HL-60 (cell line): Measurements from ENCODE around the gene NRN1L.

Experiments
- DNase-seq, 2 experiments: peaks; one replicate each; pipeline ENCODE4 v3.0.0-alpha.2; 2010 to 2020; ENCODE audit warnings: low read depth in 1 of 2, low spot score in 1 of 2
- H3K27ac ChIP-seq: fragments of 250-450 bp; sonication (Bioruptor Pico); replicated peaks from 2 replicates; pipeline ENCODE4 v1.5.1; 2020; ENCODE audit warnings: mild to moderate bottlenecking, moderate library complexity
- H3K27me3 ChIP-seq: fragments of 250-450 bp; sonication (Bioruptor Pico); 2 replicates; pipeline ENCODE4 v1.5.1; 2021; ENCODE audit warnings: mild to moderate bottlenecking, moderate library complexity; ENCODE audit not compliant: insufficient read depth, poor library complexity, severe bottlenecking
- H3K4me3 ChIP-seq: replicated peaks from 2 replicates; pipeline ENCODE4 v1.5.1; 2011; ENCODE audit warnings: mild to moderate bottlenecking, control low read depth, low read length; ENCODE audit not compliant: insufficient read depth
- CTCF ChIP-seq: IDR thresholded peaks from one replicate; pipeline ENCODE4 v1.5.1; 2011; ENCODE audit warnings: low read length, control low read depth, inconsistent platforms; ENCODE audit not compliant: insufficient read depth
- GABPA ChIP-seq: IDR thresholded peaks from 2 replicates; pipeline ENCODE4 v1.6.1; 2012; ENCODE audit warnings: low read depth
- POLR2AphosphoS5 ChIP-seq: IDR thresholded peaks from 2 replicates; pipeline ENCODE4 v1.6.1; 2012; ENCODE audit warnings: low read depth
- REST ChIP-seq: IDR thresholded peaks from 2 replicates; pipeline ENCODE4 v1.6.1; 2012; ENCODE audit warnings: low read depth; ENCODE audit not compliant: insufficient replicate concordance
- SPI1 ChIP-seq: IDR thresholded peaks from 2 replicates; pipeline ENCODE4 v1.6.1; 2012; ENCODE audit warnings: low read depth, mild to moderate bottlenecking, borderline replicate concordance

NRN1L gene

GRCh38 chr16:67855789-67856188, 28.9 kb upstream of the NRN1L start:
- Histone ChIP-seq H3K27me3 (no peaks in the 10 kb centered on the region), H3K4me3 (no peak overlapping the region), H3K27ac (no peak overlapping the region)
- DNase-seq, result no peak
- TF ChIP-seq POLR2AphosphoS5 (no peak), CTCF (no peak), SPI1 (no peak), REST (no peak), GABPA (no peak)

- H3K4me3 ChIP-seq, result no peak overlapping the region
- no peak overlapping the region; the same call in 1 of the 2 replicates for H3K27ac ChIP-seq
- TF ChIP-seq GABPA (no peak), POLR2AphosphoS5 (no peak), SPI1 (no peak), REST (no peak), CTCF (no peak)
- H3K27me3 ChIP-seq, result no peaks in the 10 kb centered on the region
- DNase-seq, result no peak
These were observed 27.6 kb upstream of the NRN1L start for GRCh38 chr16:67856927-67857546.

GRCh38 chr16:67857547-67858233, 27.0 kb upstream of the NRN1L start:
- no peak for TF ChIP-seq CTCF
- Histone ChIP-seq H3K4me3 (no peak overlapping the region), H3K27me3 (no peaks in the 10 kb centered on the region), H3K27ac (peak overlapping the region; percentile 33)
- no peak for DNase-seq

- DNase-seq, result no peak
- H3K27me3 ChIP-seq, result no peaks in the 10 kb centered on the region
- no peak overlapping the region for H3K4me3 ChIP-seq
- H3K27ac ChIP-seq, result peak overlapping the region; percentile 33
- TF ChIP-seq SPI1 (no peak), REST (no peak), GABPA (no peak), CTCF (no peak), POLR2AphosphoS5 (no peak)
These were observed 26.2 kb upstream of the NRN1L start for GRCh38 chr16:67858500-67858899.
